Measurements from ENCODE around the gene IQSEC3. TPM values are rescaled to one million over a fixed set of nuclear protein-coding genes. Genes with fewer than 3 reads are reported as not detected.

Gene IQSEC3
- total RNA-seq, 2 donors from 2014 or later = 0.16 TPM; not detected in 1

GRCh38 chr12:194276-194675 is 127.7 kb downstream of the IQSEC3 start:
- intact Hi-C loops (cut with DNase I) = no loop called here
- no peak overlapping the region for H3K4me3 ChIP-seq
- no peak for TF ChIP-seq CTCF (IDR thresholded peaks at IDR 0.05)
- no peak overlapping the region for H3K27ac ChIP-seq
- no peaks in the 10 kb centered on the region for H3K36me3 ChIP-seq
- H3K4me1 ChIP-seq = no peaks in the 10 kb centered on the region
- no peaks in the 10 kb centered on the region for H3K27me3 ChIP-seq
- no peak for DNase-seq
- no peaks in the 10 kb centered on the region for H3K9me3 ChIP-seq
- H3K9ac ChIP-seq (ENCODE audit: low read depth in 2 of 2, low read length in 2 of 2) = no peak overlapping the region

- Histone ChIP-seq H3K36me3 (no peaks in the 10 kb centered on the region), H3K4me3 (no peak overlapping the region), H3K9me3 (no peaks in the 10 kb centered on the region), H3K27ac (no peak overlapping the region), H3K27me3 (no peaks in the 10 kb centered on the region), H3K9ac (ENCODE audit: low read depth in 2 of 2, low read length in 2 of 2) (no peak overlapping the region), H3K4me1 (no peaks in the 10 kb centered on the region)
- no peak for TF ChIP-seq CTCF (IDR thresholded peaks at IDR 0.05)
- no peak for DNase-seq
- intact Hi-C loops (cut with DNase I) = no loop called here
Observed at GRCh38 chr12:195156-195555, 128.6 kb downstream of the IQSEC3 start.

GRCh38 chr12:195951-196350 is 129.4 kb downstream of the IQSEC3 start:
- Histone ChIP-seq H3K27ac (no peak overlapping the region), H3K9ac (ENCODE audit: low read depth in 2 of 2, low read length in 2 of 2) (no peak overlapping the region), H3K27me3 (no peaks in the 10 kb centered on the region), H3K4me1 (no peaks in the 10 kb centered on the region), H3K36me3 (no peaks in the 10 kb centered on the region), H3K9me3 (no peaks in the 10 kb centered on the region), H3K4me3 (no peak overlapping the region)
- TF ChIP-seq CTCF (IDR thresholded peaks at IDR 0.05) = no peak
- DNase-seq = no peak
- intact Hi-C loops (cut with DNase I) = no loop called here

- H3K27me3 ChIP-seq = no peaks in the 10 kb centered on the region
- intact Hi-C loops (cut with DNase I) = no loop called here
- no peak for TF ChIP-seq CTCF (IDR thresholded peaks at IDR 0.05)
- H3K4me3 ChIP-seq = no peak overlapping the region
- no peak overlapping the region for H3K27ac ChIP-seq
- H3K9me3 ChIP-seq = no peaks in the 10 kb centered on the region
- no peak overlapping the region for H3K9ac ChIP-seq (ENCODE audit: low read depth in 2 of 2, low read length in 2 of 2)
- no peaks in the 10 kb centered on the region for H3K4me1 ChIP-seq
- no peaks in the 10 kb centered on the region for H3K36me3 ChIP-seq
- no peak for DNase-seq
Observed at GRCh38 chr12:196436-196835, 129.9 kb downstream of the IQSEC3 start.

- no peaks in the 10 kb centered on the region for H3K4me1 ChIP-seq
- TF ChIP-seq CTCF (IDR thresholded peaks at IDR 0.05) = no peak
Observed at GRCh38 chr12:197347-197746, 130.8 kb downstream of the IQSEC3 start.

More at GRCh38 chr12:197347-197746, 130.8 kb downstream of the IQSEC3 start:
- Histone ChIP-seq H3K4me3 (no peak overlapping the region), H3K9ac (ENCODE audit: low read depth in 2 of 2, low read length in 2 of 2) (no peak overlapping the region), H3K36me3 (no peaks in the 10 kb centered on the region), H3K27ac (no peak overlapping the region), H3K9me3 (no peaks in the 10 kb centered on the region), H3K27me3 (no peaks in the 10 kb centered on the region)
- DNase-seq = no peak
- intact Hi-C loops (cut with DNase I) = no loop called here

Data from colonic mucosa (tissue), 4 donors.